ENCODE measurements around the gene DNAAF2.

Gene DNAAF2

GRCh38 chr14:49582113-49582977 lies 52.7 kb downstream of the DNAAF2 start:
- TF ChIP-seq CTCF (IDR thresholded peaks at IDR 0.05; ENCODE audit: control extremely low read depth, extremely low read depth, low read depth, missing control alignments) = no peak
- ChIA-PET CTCF (interaction anchor here (1.4 kb wide), 1 partner anchor 121 kb away, joined by 4 read pairs; no protein-coding TSS in a partner anchor), POLR2A (no interaction called here)
- no peak for DNase-seq (ENCODE audit: extremely low spot score)

GRCh38 chr14:49581209-49582112 lies 53.6 kb downstream of the DNAAF2 start:
- POLR2A ChIA-PET = no interaction called here
- no peak for TF ChIP-seq CTCF (IDR thresholded peaks at IDR 0.05; ENCODE audit: control extremely low read depth, extremely low read depth, low read depth, missing control alignments)
- CTCF ChIA-PET = interaction anchor here (1.4 kb wide), 1 partner anchor 120 kb away, joined by 4 read pairs; no protein-coding TSS in a partner anchor
- DNase-seq (ENCODE audit: extremely low spot score) = no peak

GRCh38 chr14:49579841-49580240 lies 55.2 kb downstream of the DNAAF2 start:
- TF ChIP-seq CTCF (IDR thresholded peaks at IDR 0.05; ENCODE audit: control extremely low read depth, extremely low read depth, low read depth, missing control alignments) = no peak
- no peak for DNase-seq (ENCODE audit: extremely low spot score)
- ChIA-PET POLR2A (no interaction called here), CTCF (interaction anchor here (1.4 kb wide), 1 partner anchor 741 kb away, joined by 3 read pairs; no protein-coding TSS in a partner anchor)

- no peak for DNase-seq (ENCODE audit: extremely low spot score)
- POLR2A ChIA-PET = no interaction called here
- CTCF ChIA-PET = interaction anchor here (1.1 to 1.5 kb wide), 3 partner anchors 21 to 116 kb away, joined by 3 read pairs; partner anchors contain the start of gene LRR1
- TF ChIP-seq CTCF (IDR thresholded peaks at IDR 0.05; ENCODE audit: control extremely low read depth, extremely low read depth, low read depth, missing control alignments) = no peak
Observed at GRCh38 chr14:49578141-49578540, 56.9 kb downstream of the DNAAF2 start.

All from GM10248 (cell line).